Right atrium auricular region (tissue), 2 donors: ENCODE results near the gene DLG2. TPM values are rescaled to one million over a fixed set of nuclear protein-coding genes. Genes with fewer than 3 reads are reported as not detected.

Experiments
- DNase-seq: peaks from one replicate; pipeline ENCODE4 v3.0.0-alpha.2; 2019; ENCODE audit warnings: low spot score
- H3K27ac ChIP-seq, 2 donors: fragments of 200-600 bp; sonication (generic); 1 replicate in 1 of 2; 2 replicates in 1 of 2; pipeline ENCODE4 v1.5.1; 2016 to 2019
- H3K27me3 ChIP-seq, 2 donors: fragments of 200-600 bp; sonication (generic); one replicate each; pipeline versions ENCODE4 v1.5.1 to v1.6.0; 2017 to 2019
- H3K36me3 ChIP-seq: fragments of 200-600 bp; sonication (generic); one replicate; pipeline ENCODE4 v1.5.1; 2016
- H3K4me1 ChIP-seq, 2 donors: fragments of 200-600 bp; sonication (generic); one replicate each; pipeline versions ENCODE4 v1.5.1 to v1.6.0; 2017 to 2019
- H3K4me3 ChIP-seq, 2 donors: fragments of 200-600 bp; sonication (generic); 1 replicate in 1 of 2; 2 replicates in 1 of 2; pipeline ENCODE4 v1.5.1; 2017 to 2019; ENCODE audit warnings: mild to moderate bottlenecking in 1 of 2, moderate library complexity in 1 of 2
- H3K9me3 ChIP-seq, 2 donors: fragments of 200-600 bp; sonication (generic); one replicate each; pipeline ENCODE4 v1.5.1; 2019
- total RNA-seq, 2 donors: library from RNA; depleted of rRNA; stranded (reverse); fragments of >200 nt; gene quantifications; one replicate each; pipeline ENCODE4 v1.1.0, GENCODE V29; 2016
- TF ChIP-seq, protein P1 (sequence below), 2 donors: fragments of 200-600 bp; sonication (generic); IDR thresholded peaks; one replicate each; pipeline ENCODE4 v1.5.1; 2019; ENCODE audit warnings: antibody characterized with exemption in 2 of 2

DLG2 gene
- total RNA-seq, 2 donors from 2014 or later = 6.6 to 6.7 TPM

GRCh38 chr11:85526564-85526963 is 100.6 kb downstream of the DLG2 start:
- TF ChIP-seq, protein P1, sequence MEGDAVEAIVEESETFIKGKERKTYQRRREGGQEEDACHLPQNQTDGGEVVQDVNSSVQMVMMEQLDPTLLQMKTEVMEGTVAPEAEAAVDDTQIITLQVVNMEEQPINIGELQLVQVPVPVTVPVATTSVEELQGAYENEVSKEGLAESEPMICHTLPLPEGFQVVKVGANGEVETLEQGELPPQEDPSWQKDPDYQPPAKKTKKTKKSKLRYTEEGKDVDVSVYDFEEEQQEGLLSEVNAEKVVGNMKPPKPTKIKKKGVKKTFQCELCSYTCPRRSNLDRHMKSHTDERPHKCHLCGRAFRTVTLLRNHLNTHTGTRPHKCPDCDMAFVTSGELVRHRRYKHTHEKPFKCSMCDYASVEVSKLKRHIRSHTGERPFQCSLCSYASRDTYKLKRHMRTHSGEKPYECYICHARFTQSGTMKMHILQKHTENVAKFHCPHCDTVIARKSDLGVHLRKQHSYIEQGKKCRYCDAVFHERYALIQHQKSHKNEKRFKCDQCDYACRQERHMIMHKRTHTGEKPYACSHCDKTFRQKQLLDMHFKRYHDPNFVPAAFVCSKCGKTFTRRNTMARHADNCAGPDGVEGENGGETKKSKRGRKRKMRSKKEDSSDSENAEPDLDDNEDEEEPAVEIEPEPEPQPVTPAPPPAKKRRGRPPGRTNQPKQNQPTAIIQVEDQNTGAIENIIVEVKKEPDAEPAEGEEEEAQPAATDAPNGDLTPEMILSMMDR (IDR thresholded peaks at IDR 0.05) = no peak
- no peaks in the 10 kb centered on the region for H3K27me3 ChIP-seq
- no peak overlapping the region for H3K4me3 ChIP-seq
- peaks cover 0 to 8% of the 10 kb centered on the region in 2 donors for H3K4me1 ChIP-seq
- H3K36me3 ChIP-seq = no peaks in the 10 kb centered on the region
- DNase-seq = no peak
- H3K27ac ChIP-seq = no peak overlapping the region
- peaks cover 0 to 9% of the 10 kb centered on the region in 2 donors for H3K9me3 ChIP-seq

- H3K27me3 ChIP-seq = no peaks in the 10 kb centered on the region
- no peak for DNase-seq
- no peaks in the 10 kb centered on the region for H3K36me3 ChIP-seq
- TF ChIP-seq, protein P1 (IDR thresholded peaks at IDR 0.05) = no peak
- no peak overlapping the region for H3K4me3 ChIP-seq
- H3K9me3 ChIP-seq = peaks cover 0 to 9% of the 10 kb centered on the region in 2 donors
- no peak overlapping the region for H3K27ac ChIP-seq
- no peaks in the 10 kb centered on the region for H3K4me1 ChIP-seq
Measured at GRCh38 chr11:85525686-85526085, 101.5 kb downstream of the DLG2 start.

DNA sequence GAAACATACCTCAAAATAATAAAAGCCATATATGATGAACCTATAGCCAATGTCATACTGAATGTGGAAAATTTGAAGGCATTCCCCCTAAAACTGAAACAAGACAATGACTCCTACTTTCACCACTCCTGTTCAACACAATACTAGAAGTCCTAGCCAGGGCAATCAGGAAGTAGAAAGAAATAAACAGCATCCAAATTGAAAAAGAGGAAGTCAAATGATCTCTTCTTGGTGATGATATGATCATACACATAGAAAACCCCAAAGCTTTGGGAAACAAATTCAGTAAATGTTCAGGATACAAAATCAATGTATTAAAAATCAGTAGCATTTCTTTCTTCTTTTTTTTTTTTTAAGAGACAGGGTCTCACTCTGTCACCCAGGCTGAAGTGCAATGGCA is 109.9 kb downstream of the DLG2 start:
- H3K36me3 ChIP-seq = no peaks in the 10 kb centered on the region
- no peak overlapping the region for H3K4me3 ChIP-seq
- DNase-seq = no peak
- peaks cover 0 to 10% of the 10 kb centered on the region in 2 donors for H3K9me3 ChIP-seq
- TF ChIP-seq, protein P1 (IDR thresholded peaks at IDR 0.05) = no peak
- no peaks in the 10 kb centered on the region for H3K4me1 ChIP-seq
- no peak overlapping the region for H3K27ac ChIP-seq
- H3K27me3 ChIP-seq = no peaks in the 10 kb centered on the region

- Histone ChIP-seq H3K27ac (no peak overlapping the region), H3K4me1 (no peaks in the 10 kb centered on the region), H3K36me3 (no peaks in the 10 kb centered on the region), H3K27me3 (no peaks in the 10 kb centered on the region), H3K4me3 (no peak overlapping the region), H3K9me3 (no peaks in the 10 kb centered on the region)
- no peak for DNase-seq
- TF ChIP-seq, protein P1 (IDR thresholded peaks at IDR 0.05) = no peak
Measured at GRCh38 chr11:85495918-85496317, 131.2 kb downstream of the DLG2 start.

DNA sequence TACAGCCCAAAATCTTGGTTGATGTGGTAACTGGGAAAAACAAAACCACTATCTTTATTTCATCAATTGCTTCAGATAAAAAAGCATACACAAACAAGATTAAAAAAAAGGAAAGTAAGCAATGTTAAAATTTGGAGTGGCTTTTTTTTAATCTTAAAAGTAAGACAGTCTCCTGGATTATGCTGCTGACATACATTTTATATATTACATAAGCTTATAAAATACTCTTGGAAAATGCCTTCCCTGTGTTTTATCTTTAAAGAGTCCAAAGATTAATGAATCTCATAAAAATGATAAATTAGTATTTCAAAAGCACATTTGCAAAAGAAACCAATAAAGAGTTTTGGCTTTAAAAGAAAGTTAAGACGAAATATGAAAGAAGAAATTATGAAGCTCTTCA is 132.7 kb downstream of the DLG2 start:
- Histone ChIP-seq H3K4me3 (no peak overlapping the region), H3K27ac (no peak overlapping the region), H3K9me3 (no peaks in the 10 kb centered on the region), H3K27me3 (no peaks in the 10 kb centered on the region), H3K36me3 (no peaks in the 10 kb centered on the region), H3K4me1 (no peaks in the 10 kb centered on the region)
- DNase-seq = no peak
- TF ChIP-seq, protein P1 (IDR thresholded peaks at IDR 0.05) = no peak

- Histone ChIP-seq H3K4me3 (no peak overlapping the region), H3K27me3 (no peaks in the 10 kb centered on the region), H3K27ac (no peak overlapping the region), H3K4me1 (no peaks in the 10 kb centered on the region), H3K9me3 (peaks cover 0 to 12% of the 10 kb centered on the region in 2 donors), H3K36me3 (no peaks in the 10 kb centered on the region)
- no peak for DNase-seq
- TF ChIP-seq, protein P1 (IDR thresholded peaks at IDR 0.05) = no peak
Measured at GRCh38 chr11:85485902-85486301, 141.2 kb downstream of the DLG2 start.
